ENCODE data around the gene NCKAP1. TPM values are rescaled to one million over a fixed set of nuclear protein-coding genes. Genes with fewer than 3 reads are reported as not detected.

Gene NCKAP1
- polyA plus RNA-seq, 1 of the 3 experiments (the other 2 are of a cell fraction): 64.0 TPM

- ChIA-PET POLR2A (interaction anchor here (0.5 kb wide), 1 partner anchor 135 kb away, joined by 3 read pairs; no protein-coding TSS in a partner anchor), CTCF (interaction anchor here (0.6 to 1.7 kb wide), 5 partner anchors 12 to 311 kb away, joined by 3 to 4 read pairs (median 3); no protein-coding TSS in a partner anchor)
- Histone ChIP-seq H3K4me1 (ENCODE audit: control insufficient read depth in 1 of 2, insufficient read depth in 2 of 2, low read depth in 1 of 2, low read length in 1 of 2) (peaks cover 8 to 28% of the 10 kb centered on the region in 2 experiments), H3K4me3 (ENCODE audit: low read depth in 2 of 2, low read length in 1 of 2) (no peak overlapping the region), H3K9me2 (no peaks in the 10 kb centered on the region), H3F3A (replicated peaks; ENCODE audit: insufficient read depth) (peaks cover 21% of the 10 kb centered on the region), H3K79me2 (ENCODE audit: insufficient read depth) (no peaks in the 10 kb centered on the region; the same call in 1 of the 2 replicates), H3K4me2 (no peak overlapping the region), H3K36me3 (replicated peaks in 1 of 2; ENCODE audit: control insufficient read depth in 1 of 2, insufficient read depth in 2 of 2, low read length in 1 of 2) (peaks cover 33 to 56% of the 10 kb centered on the region in 2 experiments), H2AFZ (ENCODE audit: low read depth) (no peak overlapping the region), H3K27ac (ENCODE audit: low read depth in 2 of 2, low read length in 1 of 2) (no peak overlapping the region), H3K9ac (no peak overlapping the region), H3K9me3 (no peaks in the 10 kb centered on the region), H4K20me1 (ENCODE audit: insufficient read depth) (no peaks in the 10 kb centered on the region), H3K27me3 (ENCODE audit: insufficient read depth) (no peaks in the 10 kb centered on the region)
- TF ChIP-seq EP300 (IDR thresholded peaks at IDR 0.05; ENCODE audit: borderline replicate concordance in 1 of 2, low read depth in 1 of 2, low read length in 1 of 2) (no peak), NRF1 (IDR thresholded peaks at IDR 0.05; ENCODE audit: low read depth, low read length) (no peak), FOXJ3 (CRISPR knock-in tag; IDR thresholded peaks at IDR 0.05) (no peak), TCF12 (IDR thresholded peaks at IDR 0.05) (no peak)
- DNase-seq: no peak
- WGBS (ENCODE audit: low lambda C conversion rate): 97% methylated on average over 3 of the region's 3 CpGs
Observed at GRCh38 chr2:182950546-182950945, 87.7 kb downstream of the NCKAP1 start.

GRCh38 chr2:182949572-182950189 lies 88.6 kb downstream of the NCKAP1 start:
- Histone ChIP-seq H3K9ac (no peak overlapping the region), H3K36me3 (replicated peaks in 1 of 2; ENCODE audit: control insufficient read depth in 1 of 2, insufficient read depth in 2 of 2, low read length in 1 of 2) (peaks cover 29 to 56% of the 10 kb centered on the region in 2 experiments), H3K4me3 (ENCODE audit: low read depth in 2 of 2, low read length in 1 of 2) (no peak overlapping the region), H3K9me3 (no peaks in the 10 kb centered on the region), H3K9me2 (no peaks in the 10 kb centered on the region), H3K4me2 (no peak overlapping the region), H3K27me3 (ENCODE audit: insufficient read depth) (no peaks in the 10 kb centered on the region), H3K27ac (ENCODE audit: low read depth in 2 of 2, low read length in 1 of 2) (no peak overlapping the region), H3K79me2 (ENCODE audit: insufficient read depth) (no peaks in the 10 kb centered on the region; the same call in 1 of the 2 replicates), H3K4me1 (ENCODE audit: control insufficient read depth in 1 of 2, insufficient read depth in 2 of 2, low read depth in 1 of 2, low read length in 1 of 2) (peaks cover 8 to 28% of the 10 kb centered on the region in 2 experiments), H2AFZ (ENCODE audit: low read depth) (no peak overlapping the region), H3F3A (replicated peaks; ENCODE audit: insufficient read depth) (peaks cover 21% of the 10 kb centered on the region), H4K20me1 (ENCODE audit: insufficient read depth) (no peaks in the 10 kb centered on the region)
- ChIA-PET POLR2A (no interaction called here), CTCF (interaction anchor here (0.7 to 1.8 kb wide), 5 partner anchors 16 to 1048 kb away, joined by 3 to 7 read pairs (median 4); no protein-coding TSS in a partner anchor)
- no peak for TF ChIP-seq FOSL2 (IDR thresholded peaks at IDR 0.05; ENCODE audit: borderline replicate concordance, low read depth)
- no peak for TF ChIP-seq CTCF (IDR thresholded peaks at IDR 0.05)
- no peak for TF ChIP-seq GABPA (IDR thresholded peaks at IDR 0.05; ENCODE audit: low read depth)
- no peak for TF ChIP-seq IRF3 (IDR thresholded peaks at IDR 0.05; ENCODE audit: low read depth, low read length)
- no peak for TF ChIP-seq ZBTB33 (IDR thresholded peaks at IDR 0.05; ENCODE audit: borderline replicate concordance, low read depth)
- no peak for TF ChIP-seq FOXJ3 (CRISPR knock-in tag; IDR thresholded peaks at IDR 0.05)
- TF ChIP-seq TEAD4 (IDR thresholded peaks at IDR 0.05; ENCODE audit: borderline replicate concordance, insufficient read depth): no peak
- TF ChIP-seq ELF1 (IDR thresholded peaks at IDR 0.05): no peak
- no peak for DNase-seq
- 81% methylated on average over 4 of the region's 5 CpGs for WGBS (ENCODE audit: low lambda C conversion rate)

Data from SK-N-SH (cell line).